ENCODE results near the gene CNGB1. TPM values are rescaled to one million over a fixed set of nuclear protein-coding genes. Genes with fewer than 3 reads are reported as not detected.

CNGB1 gene
- total RNA-seq, 1 experiment from 2014 or later = not detected

GRCh38 chr16:58012481-58012880 is 41.6 kb upstream of the CNGB1 start:
- no peak for TF ChIP-seq TEAD4 (CRISPR knock-in tag; IDR thresholded peaks at IDR 0.05)
- TF ChIP-seq, protein P1, sequence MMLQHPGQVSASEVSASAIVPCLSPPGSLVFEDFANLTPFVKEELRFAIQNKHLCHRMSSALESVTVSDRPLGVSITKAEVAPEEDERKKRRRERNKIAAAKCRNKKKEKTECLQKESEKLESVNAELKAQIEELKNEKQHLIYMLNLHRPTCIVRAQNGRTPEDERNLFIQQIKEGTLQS (CRISPR knock-in tag; conservative IDR thresholded peaks at IDR 0.05) = no peak
- TF ChIP-seq, protein P2, sequence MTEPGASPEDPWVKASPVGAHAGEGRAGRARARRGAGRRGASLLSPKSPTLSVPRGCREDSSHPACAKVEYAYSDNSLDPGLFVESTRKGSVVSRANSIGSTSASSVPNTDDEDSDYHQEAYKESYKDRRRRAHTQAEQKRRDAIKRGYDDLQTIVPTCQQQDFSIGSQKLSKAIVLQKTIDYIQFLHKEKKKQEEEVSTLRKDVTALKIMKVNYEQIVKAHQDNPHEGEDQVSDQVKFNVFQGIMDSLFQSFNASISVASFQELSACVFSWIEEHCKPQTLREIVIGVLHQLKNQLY (CRISPR knock-in tag; IDR thresholded peaks at IDR 0.05) = no peak
- TF ChIP-seq JUN (CRISPR knock-in tag; IDR thresholded peaks at IDR 0.05) = no peak
- no peak for TF ChIP-seq E2F4 (CRISPR knock-in tag; IDR thresholded peaks at IDR 0.05; ENCODE audit: borderline replicate concordance, low read depth)
- TF ChIP-seq CREB1 (CRISPR knock-in tag; IDR thresholded peaks at IDR 0.05) = no peak
- no peak for TF ChIP-seq FOXP1 (CRISPR knock-in tag; IDR thresholded peaks at IDR 0.05; ENCODE audit: borderline replicate concordance)
- TF ChIP-seq ARID4B (CRISPR knock-in tag; IDR thresholded peaks at IDR 0.05; ENCODE audit: borderline replicate concordance) = no peak
- TF ChIP-seq GTF2I (CRISPR knock-in tag; conservative IDR thresholded peaks at IDR 0.05) = no peak
- no peak for TF ChIP-seq ZNF396 (CRISPR knock-in tag; IDR thresholded peaks at IDR 0.05; ENCODE audit: borderline replicate concordance)
- TF ChIP-seq, protein P3, sequence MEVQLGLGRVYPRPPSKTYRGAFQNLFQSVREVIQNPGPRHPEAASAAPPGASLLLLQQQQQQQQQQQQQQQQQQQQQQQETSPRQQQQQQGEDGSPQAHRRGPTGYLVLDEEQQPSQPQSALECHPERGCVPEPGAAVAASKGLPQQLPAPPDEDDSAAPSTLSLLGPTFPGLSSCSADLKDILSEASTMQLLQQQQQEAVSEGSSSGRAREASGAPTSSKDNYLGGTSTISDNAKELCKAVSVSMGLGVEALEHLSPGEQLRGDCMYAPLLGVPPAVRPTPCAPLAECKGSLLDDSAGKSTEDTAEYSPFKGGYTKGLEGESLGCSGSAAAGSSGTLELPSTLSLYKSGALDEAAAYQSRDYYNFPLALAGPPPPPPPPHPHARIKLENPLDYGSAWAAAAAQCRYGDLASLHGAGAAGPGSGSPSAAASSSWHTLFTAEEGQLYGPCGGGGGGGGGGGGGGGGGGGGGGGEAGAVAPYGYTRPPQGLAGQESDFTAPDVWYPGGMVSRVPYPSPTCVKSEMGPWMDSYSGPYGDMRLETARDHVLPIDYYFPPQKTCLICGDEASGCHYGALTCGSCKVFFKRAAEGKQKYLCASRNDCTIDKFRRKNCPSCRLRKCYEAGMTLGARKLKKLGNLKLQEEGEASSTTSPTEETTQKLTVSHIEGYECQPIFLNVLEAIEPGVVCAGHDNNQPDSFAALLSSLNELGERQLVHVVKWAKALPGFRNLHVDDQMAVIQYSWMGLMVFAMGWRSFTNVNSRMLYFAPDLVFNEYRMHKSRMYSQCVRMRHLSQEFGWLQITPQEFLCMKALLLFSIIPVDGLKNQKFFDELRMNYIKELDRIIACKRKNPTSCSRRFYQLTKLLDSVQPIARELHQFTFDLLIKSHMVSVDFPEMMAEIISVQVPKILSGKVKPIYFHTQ (CRISPR knock-in tag; IDR thresholded peaks at IDR 0.05) = no peak
- H3K4me3 Mint-ChIP-seq = no peak overlapping the region
- peak; percentile 47 for ATAC-seq
- no peaks in the 10 kb centered on the region for H3K9me3 Mint-ChIP-seq
- ChIA-PET POLR2A (interaction anchor here (0.5 kb wide), 1 partner anchor 509 kb away, joined by 4 read pairs; no protein-coding TSS in a partner anchor), CTCF (interaction anchor here (0.9 to 2.4 kb wide), 2 partner anchors 85 to 110 kb away, joined by 3 to 8 read pairs; no protein-coding TSS in a partner anchor)
- DNase-seq (ENCODE audit: low spot score) = no peak
- H3K27ac Mint-ChIP-seq = no peak overlapping the region
- peaks cover 18% of the 10 kb centered on the region for H3K36me3 Mint-ChIP-seq
- no peaks in the 10 kb centered on the region for H3K27me3 Mint-ChIP-seq (ENCODE audit: low read depth)
- H3K4me1 Mint-ChIP-seq = peaks cover 13% of the 10 kb centered on the region

DNA sequence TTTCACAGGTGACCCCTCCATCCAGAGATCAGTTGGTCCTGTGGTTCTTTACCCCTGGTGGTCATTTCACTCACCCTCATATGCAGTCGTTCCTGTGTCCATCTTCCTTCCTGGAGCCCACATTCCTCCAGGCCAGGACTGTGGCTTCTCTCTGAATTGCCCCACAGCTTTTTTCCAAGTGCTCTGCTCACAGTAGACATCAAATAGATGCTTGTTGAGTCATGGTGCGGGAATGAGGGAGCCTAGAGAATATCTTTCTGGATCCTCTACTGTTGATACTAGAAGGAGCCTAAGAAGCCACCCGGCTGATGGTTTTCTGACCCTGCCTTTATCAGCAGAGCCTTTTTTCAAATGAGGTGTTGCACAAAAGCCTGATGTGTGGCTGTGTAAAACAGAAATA is 40.7 kb upstream of the CNGB1 start:
- H3K27me3 Mint-ChIP-seq (ENCODE audit: low read depth) = no peaks in the 10 kb centered on the region
- H3K4me1 Mint-ChIP-seq = peaks cover 13% of the 10 kb centered on the region
- H3K36me3 Mint-ChIP-seq = peaks cover 23% of the 10 kb centered on the region
- CTCF ChIA-PET = interaction anchor here (0.9 kb wide), 1 partner anchor 110 kb away, joined by 3 read pairs; no protein-coding TSS in a partner anchor
- H3K27ac Mint-ChIP-seq = no peak overlapping the region
- POLR2A ChIA-PET = no interaction called here
- H3K4me3 Mint-ChIP-seq = no peak overlapping the region
- no peak for ATAC-seq
- DNase-seq (ENCODE audit: low spot score) = no peak
- H3K9me3 Mint-ChIP-seq = peaks cover 6% of the 10 kb centered on the region; the same call in 1 of the 2 replicates
- TF ChIP-seq EMX1 (CRISPR knock-in tag; IDR thresholded peaks at IDR 0.05) (no peak), MYBL2 (CRISPR knock-in tag; IDR thresholded peaks at IDR 0.05) (no peak), ZNF317 (CRISPR knock-in tag; IDR thresholded peaks at IDR 0.05; ENCODE audit: borderline replicate concordance, low read depth) (no peak), GRHL2 (CRISPR knock-in tag; IDR thresholded peaks at IDR 0.05; ENCODE audit: insufficient replicate concordance, severe bottlenecking) (no peak), FOXJ3 (CRISPR knock-in tag; IDR thresholded peaks at IDR 0.05; ENCODE audit: borderline replicate concordance) (no peak), ZBTB43 (CRISPR knock-in tag; IDR thresholded peaks at IDR 0.05) (no peak), E2F4 (CRISPR knock-in tag; IDR thresholded peaks at IDR 0.05; ENCODE audit: borderline replicate concordance, low read depth) (no peak), CBFB (CRISPR knock-in tag; IDR thresholded peaks at IDR 0.05; ENCODE audit: low read depth) (no peak)
- TF ChIP-seq, protein P4, sequence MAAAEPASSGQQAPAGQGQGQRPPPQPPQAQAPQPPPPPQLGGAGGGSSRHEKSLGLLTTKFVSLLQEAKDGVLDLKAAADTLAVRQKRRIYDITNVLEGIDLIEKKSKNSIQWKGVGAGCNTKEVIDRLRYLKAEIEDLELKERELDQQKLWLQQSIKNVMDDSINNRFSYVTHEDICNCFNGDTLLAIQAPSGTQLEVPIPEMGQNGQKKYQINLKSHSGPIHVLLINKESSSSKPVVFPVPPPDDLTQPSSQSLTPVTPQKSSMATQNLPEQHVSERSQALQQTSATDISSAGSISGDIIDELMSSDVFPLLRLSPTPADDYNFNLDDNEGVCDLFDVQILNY (CRISPR knock-in tag; IDR thresholded peaks at IDR 0.05) = no peak
- TF ChIP-seq, protein P5, sequence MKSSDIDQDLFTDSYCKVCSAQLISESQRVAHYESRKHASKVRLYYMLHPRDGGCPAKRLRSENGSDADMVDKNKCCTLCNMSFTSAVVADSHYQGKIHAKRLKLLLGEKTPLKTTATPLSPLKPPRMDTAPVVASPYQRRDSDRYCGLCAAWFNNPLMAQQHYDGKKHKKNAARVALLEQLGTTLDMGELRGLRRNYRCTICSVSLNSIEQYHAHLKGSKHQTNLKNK (CRISPR knock-in tag; IDR thresholded peaks at IDR 0.05) = no peak

Data from WTC11 (cell line).